OCI-LY3 (cell line): ENCODE measurements around the gene C19orf25.

Experiments
- EZH2phosphoT487 ChIP-seq: fragments of 200-600 bp; shearing (Covaris generic); IDR thresholded peaks from 2 replicates; pipeline ENCODE4 v1.6.1; 2018; ENCODE audit warnings: antibody characterized with exemption, mixed run types, low read depth
- TF ChIP-seq, protein P1 (sequence below): fragments of 200-600, 300-600 bp; sonication (generic); IDR thresholded peaks from 2 replicates; pipeline ENCODE4 v1.5.1; 2014; ENCODE audit warnings: antibody characterized with exemption, low read length, low read depth

DNA sequence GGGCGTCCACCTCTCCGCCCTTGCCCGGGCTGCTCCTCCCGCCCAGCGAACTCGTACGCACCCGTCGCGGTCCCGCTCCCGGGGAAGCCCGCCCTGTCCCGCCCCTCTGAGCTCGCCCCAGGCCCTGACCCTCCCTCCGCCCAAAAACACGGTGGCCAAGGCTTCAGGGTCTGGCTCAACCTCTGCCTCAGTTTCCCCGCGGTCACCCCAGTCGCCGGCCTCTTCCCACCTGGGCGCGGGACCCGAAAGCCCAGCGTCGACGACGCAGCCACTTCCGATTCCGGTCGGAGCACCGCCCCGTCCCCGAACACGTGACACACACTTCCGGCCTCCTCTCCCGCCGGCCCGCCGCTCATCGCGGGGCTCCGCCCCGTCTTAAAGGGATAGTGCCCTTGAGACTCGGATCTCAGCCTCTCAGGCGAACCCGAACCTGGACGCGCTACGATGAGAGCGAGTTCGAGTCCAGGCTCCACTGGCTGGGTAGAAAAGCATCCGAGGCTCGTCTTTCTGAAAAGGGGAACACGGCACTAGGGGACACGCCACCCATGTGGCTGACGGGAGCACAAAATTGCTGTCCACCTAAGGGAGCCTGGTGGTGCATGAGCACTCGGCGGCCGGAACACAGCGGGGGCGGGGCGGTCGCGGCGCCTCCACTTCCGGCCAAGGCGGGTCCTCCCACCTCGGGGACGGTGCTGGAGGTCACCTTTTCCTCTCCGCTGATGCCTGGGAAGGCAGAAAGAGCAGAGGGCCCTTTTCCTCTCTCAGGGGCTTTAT is at the start of gene C19orf25:
- TF ChIP-seq, protein P1, sequence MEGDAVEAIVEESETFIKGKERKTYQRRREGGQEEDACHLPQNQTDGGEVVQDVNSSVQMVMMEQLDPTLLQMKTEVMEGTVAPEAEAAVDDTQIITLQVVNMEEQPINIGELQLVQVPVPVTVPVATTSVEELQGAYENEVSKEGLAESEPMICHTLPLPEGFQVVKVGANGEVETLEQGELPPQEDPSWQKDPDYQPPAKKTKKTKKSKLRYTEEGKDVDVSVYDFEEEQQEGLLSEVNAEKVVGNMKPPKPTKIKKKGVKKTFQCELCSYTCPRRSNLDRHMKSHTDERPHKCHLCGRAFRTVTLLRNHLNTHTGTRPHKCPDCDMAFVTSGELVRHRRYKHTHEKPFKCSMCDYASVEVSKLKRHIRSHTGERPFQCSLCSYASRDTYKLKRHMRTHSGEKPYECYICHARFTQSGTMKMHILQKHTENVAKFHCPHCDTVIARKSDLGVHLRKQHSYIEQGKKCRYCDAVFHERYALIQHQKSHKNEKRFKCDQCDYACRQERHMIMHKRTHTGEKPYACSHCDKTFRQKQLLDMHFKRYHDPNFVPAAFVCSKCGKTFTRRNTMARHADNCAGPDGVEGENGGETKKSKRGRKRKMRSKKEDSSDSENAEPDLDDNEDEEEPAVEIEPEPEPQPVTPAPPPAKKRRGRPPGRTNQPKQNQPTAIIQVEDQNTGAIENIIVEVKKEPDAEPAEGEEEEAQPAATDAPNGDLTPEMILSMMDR = no peak
- no peak for TF ChIP-seq EZH2phosphoT487
